Thoracic aorta (tissue), 2 donors: ENCODE data around the gene TRMT1. TPM values are rescaled to one million over a fixed set of nuclear protein-coding genes. Genes with fewer than 3 reads are reported as not detected.
A peak's percentile ranks its signal among the peaks of the same experiment; 100 is the strongest.

Experiments
- ATAC-seq: fragments of 150-250 bp; one replicate; pipeline ENCODE4 v1.8.0; 2017; ENCODE audit warnings: low read depth; ENCODE audit not compliant: insufficient number of reproducible peaks, low FRiP score
- DNase-seq: peaks from one replicate; pipeline ENCODE4 v3.0.0-alpha.2; 2020; ENCODE audit warnings: low spot score
- H3K27ac ChIP-seq, 2 donors: fragments of 200-600 bp; sonication (generic); 1 replicate in 1 of 2; 2 replicates in 1 of 2; pipeline ENCODE4 v1.5.1; 2016; ENCODE audit warnings: mild to moderate bottlenecking in 2 of 2, moderate library complexity in 2 of 2
- H3K27me3 ChIP-seq: fragments of 200-600 bp; sonication (generic); replicated peaks from 2 replicates; pipeline ENCODE4 v1.6.0; 2016; ENCODE audit warnings: mild to moderate bottlenecking; ENCODE audit not compliant: insufficient read depth
- H3K36me3 ChIP-seq: fragments of 200-600 bp; sonication (generic); one replicate; pipeline ENCODE4 v1.5.1; 2016
- H3K4me1 ChIP-seq, 2 donors: fragments of 200-600 bp; sonication (generic); 1 replicate in 1 of 2; 2 replicates in 1 of 2; pipeline versions ENCODE4 v1.5.1 to v1.6.0; 2016; ENCODE audit warnings: low read depth in 2 of 2, mild to moderate bottlenecking in 1 of 2; ENCODE audit not compliant: control insufficient read depth in 1 of 2
- H3K4me3 ChIP-seq: fragments of 200-600 bp; sonication (generic); 2 replicates; pipeline ENCODE4 v1.5.1; 2016; ENCODE audit warnings: mild to moderate bottlenecking
- H3K9me3 ChIP-seq: fragments of 200-600 bp; sonication (generic); 2 replicates; pipeline ENCODE4 v1.5.1; 2016
- total RNA-seq, 2 donors: library from RNA; depleted of rRNA; stranded (reverse); fragments of >200 nt; gene quantifications; one replicate each; pipeline versions ENCODE4 v1.1.0 to v1.2.3, GENCODE V29; 2016
- TF ChIP-seq, protein P1 (sequence below): fragments of 200-600 bp; sonication (generic); IDR thresholded peaks from one replicate; pipeline ENCODE4 v1.5.1; 2019; ENCODE audit warnings: antibody characterized with exemption

TRMT1 gene
- total RNA-seq, 2 donors from 2014 or later = 35.3 to 52.3 TPM

DNA sequence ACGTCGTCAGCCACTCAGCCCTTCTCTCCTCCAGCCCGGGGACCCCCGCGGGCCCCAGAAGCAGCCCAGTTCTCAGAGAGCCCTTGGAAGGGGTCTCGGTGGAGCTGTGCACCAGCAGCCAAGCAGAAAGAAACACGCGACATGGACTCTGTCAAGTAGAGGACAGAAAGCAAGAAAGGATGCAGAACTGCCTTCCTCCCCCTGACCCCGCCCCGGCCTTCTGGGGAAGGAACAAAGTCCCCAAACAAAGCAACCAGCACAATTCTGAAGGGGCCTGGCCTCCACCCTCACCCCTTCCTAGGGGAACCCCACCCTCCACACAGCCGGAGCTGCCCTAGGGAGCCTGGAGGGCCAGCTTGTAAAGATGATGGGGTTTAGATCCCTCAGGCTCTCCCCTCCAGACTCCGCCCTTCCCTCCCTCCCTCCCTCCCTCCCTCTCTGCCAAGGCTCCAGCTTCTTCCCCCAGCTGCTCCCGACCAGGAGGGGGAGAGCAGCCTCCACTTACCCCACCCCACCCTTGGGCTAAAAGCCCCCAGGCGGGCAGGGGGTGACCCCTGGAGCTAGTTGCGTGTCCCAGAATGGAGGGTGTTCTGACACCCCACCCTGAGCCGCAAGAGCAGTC, 21.7 kb downstream of the TRMT1 start:
- DNase-seq (no peak), ATAC-seq (no peak)
- H3K27ac ChIP-seq = peak overlapping the region; percentile 50 to 95
- H3K4me3 ChIP-seq = peak overlapping the region; percentile 55
- TF ChIP-seq, protein P1, sequence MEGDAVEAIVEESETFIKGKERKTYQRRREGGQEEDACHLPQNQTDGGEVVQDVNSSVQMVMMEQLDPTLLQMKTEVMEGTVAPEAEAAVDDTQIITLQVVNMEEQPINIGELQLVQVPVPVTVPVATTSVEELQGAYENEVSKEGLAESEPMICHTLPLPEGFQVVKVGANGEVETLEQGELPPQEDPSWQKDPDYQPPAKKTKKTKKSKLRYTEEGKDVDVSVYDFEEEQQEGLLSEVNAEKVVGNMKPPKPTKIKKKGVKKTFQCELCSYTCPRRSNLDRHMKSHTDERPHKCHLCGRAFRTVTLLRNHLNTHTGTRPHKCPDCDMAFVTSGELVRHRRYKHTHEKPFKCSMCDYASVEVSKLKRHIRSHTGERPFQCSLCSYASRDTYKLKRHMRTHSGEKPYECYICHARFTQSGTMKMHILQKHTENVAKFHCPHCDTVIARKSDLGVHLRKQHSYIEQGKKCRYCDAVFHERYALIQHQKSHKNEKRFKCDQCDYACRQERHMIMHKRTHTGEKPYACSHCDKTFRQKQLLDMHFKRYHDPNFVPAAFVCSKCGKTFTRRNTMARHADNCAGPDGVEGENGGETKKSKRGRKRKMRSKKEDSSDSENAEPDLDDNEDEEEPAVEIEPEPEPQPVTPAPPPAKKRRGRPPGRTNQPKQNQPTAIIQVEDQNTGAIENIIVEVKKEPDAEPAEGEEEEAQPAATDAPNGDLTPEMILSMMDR = no peak
- H3K4me1 ChIP-seq = peaks cover 37 to 74% of the 10 kb centered on the region in 2 donors
- H3K36me3 ChIP-seq = peaks cover 12% of the 10 kb centered on the region
- no peaks in the 10 kb centered on the region for H3K27me3 ChIP-seq
- no peaks in the 10 kb centered on the region for H3K9me3 ChIP-seq

DNA sequence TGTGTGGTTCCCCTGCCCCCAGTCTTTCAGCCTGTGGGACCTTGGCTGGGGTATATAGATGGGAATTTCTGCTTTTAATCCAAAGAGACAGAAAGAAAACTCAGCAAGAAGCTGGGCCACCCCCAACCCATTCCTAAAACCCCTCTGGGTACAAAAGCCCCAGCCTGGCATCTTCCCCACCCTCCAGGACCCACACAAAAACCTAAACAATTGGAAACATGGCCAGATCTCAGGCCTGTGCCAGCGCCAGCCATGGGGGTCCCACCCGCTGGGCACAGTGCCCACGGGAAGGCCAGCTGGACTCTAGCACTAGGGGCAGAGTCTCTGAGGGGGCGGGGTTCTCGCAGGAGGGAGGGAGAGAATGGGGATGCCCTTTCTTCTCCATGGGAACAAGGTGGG, 22.4 kb downstream of the TRMT1 start:
- Histone ChIP-seq H3K4me1 (peaks cover 41 to 78% of the 10 kb centered on the region in 2 donors), H3K36me3 (peaks cover 12% of the 10 kb centered on the region), H3K27ac (peak overlapping the region; percentile 95 to 98), H3K27me3 (no peaks in the 10 kb centered on the region), H3K4me3 (no peak overlapping the region), H3K9me3 (no peaks in the 10 kb centered on the region)
- DNase-seq (no peak), ATAC-seq (no peak)
- TF ChIP-seq, protein P1 = no peak

DNA sequence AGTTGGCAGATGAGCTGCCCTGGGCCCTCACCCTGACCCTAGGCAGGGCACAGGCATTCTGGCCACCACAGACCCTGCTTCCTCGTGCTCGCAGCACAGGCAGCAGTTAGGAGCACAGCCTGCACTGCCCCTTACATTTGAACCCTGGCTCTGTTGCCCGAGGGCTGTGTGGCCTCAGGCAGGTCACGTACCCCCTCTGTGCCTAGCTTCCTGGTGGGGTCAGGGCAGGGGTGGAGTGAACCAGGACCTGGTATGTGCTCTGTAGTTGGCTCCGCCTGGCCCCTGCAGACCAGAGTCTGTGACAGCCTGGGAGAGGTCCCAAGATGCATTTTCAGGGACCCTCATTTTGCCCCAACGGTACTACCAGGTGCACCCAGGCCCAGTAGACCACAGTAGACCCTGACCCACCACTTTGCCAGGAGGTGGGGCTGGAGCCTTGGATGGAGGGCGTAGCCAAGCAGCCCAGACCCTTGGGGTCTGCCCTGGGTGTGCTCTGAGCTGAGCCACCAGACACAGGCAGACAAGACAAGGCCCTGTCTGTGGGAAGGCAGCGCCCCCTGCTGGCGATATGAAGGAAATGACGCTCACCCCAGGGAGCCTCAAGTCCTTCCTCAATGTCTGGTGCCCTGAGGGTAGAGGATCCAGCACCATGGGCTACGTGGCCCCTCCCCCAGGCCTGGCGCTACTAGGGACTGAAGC, 23.0 kb downstream of the TRMT1 start:
- Histone ChIP-seq H3K27me3 (no peaks in the 10 kb centered on the region), H3K36me3 (peaks cover 12% of the 10 kb centered on the region), H3K4me3 (no peak overlapping the region), H3K9me3 (no peaks in the 10 kb centered on the region), H3K4me1 (peaks cover 41 to 79% of the 10 kb centered on the region in 2 donors), H3K27ac (peak overlapping the region; percentile 95 to 98)
- no peak for ATAC-seq
- DNase-seq = no peak
- TF ChIP-seq, protein P1 = peak; percentile 98

GRCh38 chr19:13092606-13093235, 23.8 kb downstream of the TRMT1 start:
- Histone ChIP-seq H3K9me3 (no peaks in the 10 kb centered on the region), H3K36me3 (peaks cover 12% of the 10 kb centered on the region), H3K4me3 (no peak overlapping the region), H3K27ac (peak overlapping the region; percentile 95 to 98), H3K27me3 (no peaks in the 10 kb centered on the region), H3K4me1 (peaks cover 41 to 81% of the 10 kb centered on the region in 2 donors)
- TF ChIP-seq, protein P1 = no peak
- no peak for DNase-seq
- no peak for ATAC-seq

DNA sequence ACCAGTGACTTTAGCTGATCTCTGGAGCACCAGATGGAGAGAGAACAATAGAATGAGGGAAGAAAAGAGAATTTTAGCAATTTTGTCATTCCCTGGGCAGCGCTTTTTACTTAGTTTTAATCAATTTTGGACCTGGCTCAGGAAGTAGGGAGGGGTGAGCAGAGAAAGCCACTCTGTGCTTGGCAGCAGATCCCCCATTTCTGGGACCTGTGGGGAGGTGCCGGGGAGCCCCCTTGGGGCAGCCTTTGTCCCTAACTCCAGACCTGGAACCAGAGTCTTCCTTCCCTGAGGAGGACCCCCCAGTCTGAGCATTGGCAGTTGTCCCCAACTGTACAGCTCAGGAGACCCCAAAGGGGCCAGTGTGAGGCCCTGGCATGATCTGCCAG, 24.4 kb downstream of the TRMT1 start:
- DNase-seq (no peak), ATAC-seq (no peak)
- no peaks in the 10 kb centered on the region for H3K27me3 ChIP-seq

More for the DNA sequence above, 24.4 kb downstream of the TRMT1 start:
- Histone ChIP-seq H3K4me1 (peaks cover 41 to 84% of the 10 kb centered on the region in 2 donors), H3K4me3 (peak overlapping the region; percentile 57), H3K36me3 (peaks cover 14% of the 10 kb centered on the region), H3K9me3 (no peaks in the 10 kb centered on the region), H3K27ac (peak overlapping the region; percentile 95 to 98)
- TF ChIP-seq, protein P1 = no peak
